ENCODE measurements around the gene BNC2.

The BNC2 gene

GRCh38 chr9:16628413-16628812, 242.1 kb downstream of the BNC2 start:
- no peak for DNase-seq (ENCODE audit: low read depth in 3 of 3)

GRCh38 chr9:16627967-16628366, 242.5 kb downstream of the BNC2 start:
- DNase-seq (ENCODE audit: low read depth in 3 of 3), result no peak

GRCh38 chr9:16627521-16627920, 242.9 kb downstream of the BNC2 start:
- no peak for DNase-seq (ENCODE audit: low read depth in 3 of 3)

- no peak for DNase-seq (ENCODE audit: low read depth in 3 of 3)
Measured at GRCh38 chr9:16626577-16627130, 243.8 kb downstream of the BNC2 start.

GRCh38 chr9:16625811-16626210, 244.7 kb downstream of the BNC2 start:
- no peak for DNase-seq (ENCODE audit: low read depth in 3 of 3)

- DNase-seq (ENCODE audit: low read depth in 3 of 3), result no peak
Measured at GRCh38 chr9:16625161-16625631, 245.3 kb downstream of the BNC2 start.

GRCh38 chr9:16624744-16625117, 245.7 kb downstream of the BNC2 start:
- no peak for DNase-seq (ENCODE audit: low read depth in 3 of 3)

GRCh38 chr9:16623989-16624743, 246.3 kb downstream of the BNC2 start:
- DNase-seq (ENCODE audit: low read depth in 3 of 3), result no peak

GRCh38 chr9:16622541-16622940, 247.9 kb downstream of the BNC2 start:
- no peak for DNase-seq (ENCODE audit: low read depth in 3 of 3)

GRCh38 chr9:16619914-16620520, 250.5 kb downstream of the BNC2 start:
- no peak for DNase-seq (ENCODE audit: low read depth in 3 of 3)

- DNase-seq (ENCODE audit: low read depth in 3 of 3), result no peak
Measured at GRCh38 chr9:16619402-16619801, 251.1 kb downstream of the BNC2 start.

- no peak for DNase-seq (ENCODE audit: low read depth in 3 of 3)
Measured at GRCh38 chr9:16618524-16618923, 251.9 kb downstream of the BNC2 start.

GRCh38 chr9:16616686-16617085, 253.8 kb downstream of the BNC2 start:
- no peak for DNase-seq (ENCODE audit: low read depth in 3 of 3)

- DNase-seq (ENCODE audit: low read depth in 3 of 3), result no peak
Measured at GRCh38 chr9:16615451-16615850, 255.0 kb downstream of the BNC2 start.

- no peak for DNase-seq (ENCODE audit: low read depth in 3 of 3)
Measured at GRCh38 chr9:16613605-16614004, 256.9 kb downstream of the BNC2 start.

- no peak for DNase-seq (ENCODE audit: low read depth in 3 of 3)
Measured at GRCh38 chr9:16613051-16613450, 257.4 kb downstream of the BNC2 start.

GRCh38 chr9:16612627-16613026, 257.8 kb downstream of the BNC2 start:
- DNase-seq (ENCODE audit: low read depth in 3 of 3), result no peak

- no peak for DNase-seq (ENCODE audit: low read depth in 3 of 3)
Measured at GRCh38 chr9:16611983-16612382, 258.5 kb downstream of the BNC2 start.

GRCh38 chr9:16611001-16611400, 259.5 kb downstream of the BNC2 start:
- no peak for DNase-seq (ENCODE audit: low read depth in 3 of 3)

GRCh38 chr9:16610538-16610937, 259.9 kb downstream of the BNC2 start:
- no peak for DNase-seq (ENCODE audit: low read depth in 3 of 3)

- DNase-seq (ENCODE audit: low read depth in 3 of 3), result no peak
Measured at GRCh38 chr9:16608906-16609305, 261.6 kb downstream of the BNC2 start.

- DNase-seq (ENCODE audit: low read depth in 3 of 3), result no peak
Measured at GRCh38 chr9:16602494-16602893, 268.0 kb downstream of the BNC2 start.

- no peak for DNase-seq (ENCODE audit: low read depth in 3 of 3)
Measured at GRCh38 chr9:16601991-16602390, 268.5 kb downstream of the BNC2 start.
